GM19324 (cell line): Measurements from ENCODE around the gene GORASP2.

Experiments
- ATAC-seq: cut with Tn5 transposase; IDR thresholded peaks from one replicate; pipeline ENCODE4 v1.9.1; 2021; ENCODE audit warnings: mild to moderate bottlenecking, moderate library complexity; ENCODE audit not compliant: unreplicated experiment, low FRiP score

Gene GORASP2

DNA sequence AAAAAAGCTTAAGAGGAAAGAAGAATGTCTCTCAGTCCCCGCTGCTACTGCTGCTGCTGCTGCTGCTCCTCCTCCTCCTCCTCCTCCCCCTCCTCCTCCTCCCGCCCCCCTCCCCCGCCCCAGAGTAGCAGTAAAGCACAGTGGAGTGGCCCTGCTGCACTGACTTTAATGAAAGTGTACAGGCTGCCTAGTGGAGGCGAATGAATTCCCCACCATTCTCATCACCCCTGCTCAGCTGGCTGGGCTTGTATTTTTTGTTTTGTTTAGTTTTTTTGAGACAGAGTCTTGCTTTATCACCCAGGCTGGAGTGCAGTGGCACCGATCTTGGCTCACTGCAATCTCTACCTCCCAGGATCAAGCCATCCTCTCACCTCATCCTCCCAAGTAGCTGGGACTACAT, 34.3 kb downstream of the GORASP2 start:
- no peak for ATAC-seq

DNA sequence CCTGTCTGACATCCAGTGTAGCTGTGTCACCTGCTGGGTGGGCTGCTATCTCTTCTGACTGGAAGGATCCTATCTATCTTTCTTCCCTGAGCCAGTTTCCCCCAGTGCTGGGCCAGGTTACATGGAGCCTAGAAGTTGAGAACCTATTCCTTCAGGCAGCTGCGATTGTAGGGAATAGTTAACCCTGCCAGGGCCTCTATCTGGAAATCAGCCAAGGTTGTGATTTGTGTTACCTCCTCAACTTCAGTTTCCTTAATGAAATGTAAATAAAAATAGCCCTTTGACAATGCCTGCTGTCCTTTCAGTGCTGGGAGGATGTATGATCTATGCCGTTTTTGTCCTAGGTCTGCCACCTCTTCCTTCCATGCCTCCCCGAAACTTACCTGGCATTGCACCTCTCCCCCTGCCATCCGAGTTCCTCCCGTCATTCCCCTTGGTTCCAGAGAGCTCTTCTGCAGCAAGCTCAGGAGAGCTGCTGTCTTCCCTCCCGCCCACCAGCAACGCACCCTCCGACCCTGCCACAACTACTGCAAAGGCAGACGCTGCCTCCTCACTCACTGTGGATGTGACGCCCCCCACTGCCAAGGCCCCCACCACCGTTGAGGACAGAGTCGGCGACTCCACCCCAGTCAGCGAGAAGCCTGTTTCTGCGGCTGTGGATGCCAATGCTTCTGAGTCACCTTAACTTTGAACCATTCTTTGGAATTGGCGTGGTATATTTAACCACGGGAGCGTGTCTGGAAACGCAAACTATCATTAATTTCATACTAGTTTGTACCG, 36.6 kb downstream of the GORASP2 start:
- no peak for ATAC-seq

DNA sequence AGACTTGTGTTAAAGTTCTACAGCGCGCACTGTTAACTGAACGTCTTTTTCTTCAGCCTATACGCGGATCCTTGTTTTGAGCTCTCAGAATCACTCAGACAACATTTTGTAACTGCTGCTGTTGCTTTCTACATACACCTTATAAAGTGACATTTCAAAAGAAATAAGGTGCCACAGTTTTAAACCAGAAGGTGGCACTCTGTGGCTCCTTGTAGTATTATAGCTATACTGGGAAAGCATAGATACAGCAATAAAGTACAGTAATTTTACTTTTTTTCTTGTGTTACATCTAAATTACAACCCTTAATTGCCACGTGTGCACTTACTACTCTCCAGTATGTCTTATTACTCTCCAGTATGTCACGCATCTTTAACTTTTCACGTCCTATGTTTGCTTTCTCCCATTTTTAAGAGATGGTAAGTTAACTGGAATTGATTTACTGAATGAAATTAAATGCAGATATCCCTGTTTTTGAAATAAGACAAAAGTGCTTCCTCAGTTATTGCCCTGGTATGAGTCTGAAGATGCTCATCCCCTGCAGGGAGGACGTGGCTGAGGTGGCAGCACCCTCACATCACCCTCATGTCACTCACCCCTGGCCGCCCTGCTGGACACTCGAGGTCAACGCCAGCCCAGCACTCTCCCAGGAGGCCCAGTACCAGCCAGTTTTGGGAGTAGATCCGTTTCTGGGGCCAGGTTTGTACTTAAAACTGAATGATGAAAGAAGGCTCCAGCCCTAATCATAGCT, 37.8 kb downstream of the GORASP2 start:
- ATAC-seq, result no peak

DNA sequence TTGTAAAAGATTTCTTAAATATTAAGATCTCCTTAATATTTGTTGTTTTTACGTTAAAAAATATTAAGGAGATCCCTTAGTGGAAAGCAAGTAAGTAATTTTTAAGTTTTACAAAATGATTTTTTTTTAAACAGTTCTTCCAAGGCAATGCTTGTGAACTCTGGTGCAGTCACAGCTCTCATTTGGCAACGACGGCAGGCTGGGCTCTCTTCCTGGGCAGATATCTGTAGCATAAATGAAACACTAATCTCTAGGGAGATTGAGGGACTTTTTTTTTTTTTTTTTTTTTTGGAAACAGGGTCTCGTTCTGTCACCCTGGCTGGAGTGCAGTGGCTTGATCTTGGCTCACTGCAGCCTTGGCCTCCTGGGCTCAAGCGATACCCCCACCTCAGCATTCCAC, 38.5 kb downstream of the GORASP2 start:
- no peak for ATAC-seq

DNA sequence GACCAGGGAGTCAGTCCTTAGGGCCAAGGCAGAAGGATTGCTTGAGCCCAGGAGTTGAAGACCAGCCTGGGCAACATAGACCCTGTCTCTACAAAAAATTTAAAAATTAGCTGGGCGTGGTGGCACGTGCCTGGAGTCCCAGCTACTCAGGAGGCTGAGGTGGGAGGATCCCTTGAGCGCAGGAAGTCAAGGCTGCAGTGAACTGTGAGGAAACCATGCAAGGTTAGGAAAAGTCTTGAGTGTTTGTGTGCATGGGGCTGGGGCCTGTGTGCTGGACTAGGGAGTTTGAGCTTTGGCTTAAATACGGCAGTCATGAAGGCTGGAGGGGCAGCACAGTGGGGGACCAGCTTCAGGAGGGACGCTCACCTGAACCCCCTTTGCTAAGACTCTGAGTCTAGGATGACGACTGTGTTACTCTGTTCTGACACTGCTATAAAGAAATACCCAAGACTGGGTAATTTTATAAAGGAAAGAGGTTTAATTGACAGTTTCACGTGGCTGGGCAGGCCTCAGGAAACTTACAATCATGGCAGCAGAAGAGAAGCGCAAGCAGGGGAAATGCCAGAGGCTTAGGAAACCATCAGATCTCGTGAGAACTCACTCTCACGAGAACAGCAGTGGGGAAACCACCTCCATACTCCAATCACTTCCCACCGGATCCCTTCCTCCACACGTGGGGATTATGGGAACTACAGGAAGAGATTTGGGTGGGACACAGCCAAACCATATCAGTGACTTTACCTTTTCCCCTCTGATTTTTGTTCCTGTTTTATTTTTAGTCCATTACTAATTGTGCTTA, 39.4 kb downstream of the GORASP2 start:
- no peak for ATAC-seq

DNA sequence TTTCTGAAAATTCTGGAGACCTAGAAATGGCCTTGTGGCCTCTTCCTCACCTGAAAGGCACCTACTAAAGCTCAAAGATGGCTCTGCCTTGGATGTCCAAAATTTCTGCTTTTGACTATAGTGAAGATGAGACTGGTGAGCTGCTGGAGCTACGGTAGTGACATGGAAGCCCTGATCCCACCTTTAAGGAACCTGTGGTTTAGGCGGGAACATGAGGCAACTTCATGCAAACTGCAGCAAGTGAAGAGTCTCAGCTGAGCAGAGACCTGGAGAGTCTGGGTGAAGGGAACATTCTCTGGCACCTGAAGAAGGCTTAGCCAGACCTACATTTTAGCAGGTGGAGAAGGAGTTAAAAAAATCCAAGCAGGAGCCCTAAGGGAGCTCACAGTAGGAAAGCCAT, 40.0 kb downstream of the GORASP2 start:
- no peak for ATAC-seq

DNA sequence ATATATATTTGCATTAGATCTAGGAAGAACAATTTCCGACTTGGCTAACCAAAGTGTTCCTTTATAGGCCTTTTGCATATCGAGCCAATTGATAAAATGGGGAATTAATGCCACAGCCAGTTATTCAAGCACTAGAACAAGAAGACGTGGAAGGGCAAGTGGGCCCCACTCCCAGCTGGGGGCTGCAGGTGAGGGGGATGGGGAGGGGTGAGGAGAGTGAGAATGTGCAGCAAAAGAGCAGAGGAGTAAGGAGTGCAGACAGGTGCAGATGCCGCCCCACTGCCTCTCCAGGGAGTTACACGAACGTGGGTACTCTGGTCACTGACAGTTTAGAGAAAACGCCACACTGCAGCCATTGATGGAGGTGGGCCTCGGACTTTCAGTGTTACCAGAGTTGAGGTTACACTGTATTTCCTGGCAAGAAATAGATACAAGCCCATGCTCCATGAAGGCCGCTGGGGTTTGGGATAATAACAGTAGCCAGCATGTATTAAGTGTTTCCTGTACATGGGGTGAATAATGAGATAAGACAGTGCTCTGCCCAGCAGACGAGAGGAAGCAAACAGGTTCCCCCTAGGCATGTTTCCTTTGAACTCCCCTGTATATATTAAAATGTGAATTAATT, 40.9 kb downstream of the GORASP2 start:
- ATAC-seq, result no peak

DNA sequence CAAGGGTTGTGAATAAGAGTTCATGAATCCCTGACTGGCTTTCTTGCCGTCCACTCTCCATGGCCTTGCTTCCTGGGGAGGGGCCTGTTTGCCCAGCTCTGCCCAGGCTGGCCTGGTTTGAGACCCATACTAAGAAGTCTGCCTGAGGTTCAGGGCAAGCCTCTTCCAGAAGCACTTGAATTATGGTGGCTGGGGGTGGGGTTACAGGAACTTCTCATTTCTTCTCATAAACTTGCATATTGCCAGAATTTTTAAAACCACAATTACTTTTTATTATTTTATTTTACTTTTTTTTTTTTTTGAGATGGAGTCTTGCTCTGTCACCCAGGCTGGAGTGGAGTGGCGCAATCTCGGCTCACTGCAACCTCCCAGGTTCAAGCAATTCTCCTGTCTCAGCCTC, 42.0 kb downstream of the GORASP2 start:
- ATAC-seq, result no peak

DNA sequence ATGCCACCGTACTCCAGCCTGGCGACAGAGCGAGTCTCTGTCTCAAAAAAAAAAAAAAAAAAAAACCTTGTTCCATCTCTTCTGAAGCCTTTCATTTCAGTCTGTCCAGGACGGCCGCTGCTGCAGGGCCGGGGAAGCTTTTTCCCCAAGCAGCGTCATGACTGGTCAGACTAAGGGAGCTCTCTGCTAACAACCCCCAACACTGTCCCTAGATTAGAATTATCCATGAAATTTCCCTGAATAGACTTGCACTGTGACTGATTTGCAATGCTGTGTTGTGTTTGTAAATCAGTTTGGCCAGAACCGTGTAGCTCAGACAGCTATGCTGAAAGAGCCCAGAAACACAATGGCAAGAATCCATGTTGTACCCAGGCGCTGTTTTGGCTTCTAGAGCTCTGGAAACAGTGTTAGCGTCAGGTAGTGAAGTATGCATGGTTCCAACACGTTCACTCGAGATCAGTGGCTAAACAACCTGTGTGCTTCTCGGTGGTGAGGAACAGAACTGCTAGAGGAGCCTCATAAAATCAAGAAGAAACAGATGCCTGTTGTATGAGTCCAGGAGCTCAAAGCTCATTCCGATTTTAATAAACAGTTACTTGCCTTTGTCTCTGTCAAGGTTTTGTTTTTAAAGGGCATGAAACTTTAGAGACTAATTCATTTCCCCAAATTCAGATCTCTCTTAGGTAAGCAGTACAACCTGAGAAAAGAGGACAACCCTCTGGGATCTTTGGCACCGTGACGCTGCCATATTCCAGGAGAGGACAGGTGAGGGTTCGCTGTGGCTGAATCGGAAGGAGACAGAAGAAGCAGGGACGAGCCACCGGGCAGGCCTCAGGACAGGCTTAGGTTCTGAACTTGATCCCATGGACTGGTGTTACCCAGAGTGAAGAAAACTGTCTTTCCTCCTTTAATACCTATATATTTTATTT, 43.5 kb downstream of the GORASP2 start:
- ATAC-seq, result no peak

DNA sequence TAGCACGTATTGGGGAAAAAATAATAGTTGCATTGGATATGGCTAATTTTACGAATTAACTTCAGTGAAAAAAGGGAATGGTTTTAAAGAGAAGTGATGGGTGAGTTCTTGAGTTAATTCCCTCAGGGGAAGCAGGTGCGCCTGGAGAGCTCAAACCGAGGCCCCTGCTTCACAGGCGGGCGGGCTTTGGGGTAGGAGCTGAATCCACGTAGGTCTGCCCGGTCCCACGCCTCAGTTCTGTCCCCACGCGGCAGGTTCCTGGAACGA, 44.1 kb downstream of the GORASP2 start:
- ATAC-seq, result no peak

DNA sequence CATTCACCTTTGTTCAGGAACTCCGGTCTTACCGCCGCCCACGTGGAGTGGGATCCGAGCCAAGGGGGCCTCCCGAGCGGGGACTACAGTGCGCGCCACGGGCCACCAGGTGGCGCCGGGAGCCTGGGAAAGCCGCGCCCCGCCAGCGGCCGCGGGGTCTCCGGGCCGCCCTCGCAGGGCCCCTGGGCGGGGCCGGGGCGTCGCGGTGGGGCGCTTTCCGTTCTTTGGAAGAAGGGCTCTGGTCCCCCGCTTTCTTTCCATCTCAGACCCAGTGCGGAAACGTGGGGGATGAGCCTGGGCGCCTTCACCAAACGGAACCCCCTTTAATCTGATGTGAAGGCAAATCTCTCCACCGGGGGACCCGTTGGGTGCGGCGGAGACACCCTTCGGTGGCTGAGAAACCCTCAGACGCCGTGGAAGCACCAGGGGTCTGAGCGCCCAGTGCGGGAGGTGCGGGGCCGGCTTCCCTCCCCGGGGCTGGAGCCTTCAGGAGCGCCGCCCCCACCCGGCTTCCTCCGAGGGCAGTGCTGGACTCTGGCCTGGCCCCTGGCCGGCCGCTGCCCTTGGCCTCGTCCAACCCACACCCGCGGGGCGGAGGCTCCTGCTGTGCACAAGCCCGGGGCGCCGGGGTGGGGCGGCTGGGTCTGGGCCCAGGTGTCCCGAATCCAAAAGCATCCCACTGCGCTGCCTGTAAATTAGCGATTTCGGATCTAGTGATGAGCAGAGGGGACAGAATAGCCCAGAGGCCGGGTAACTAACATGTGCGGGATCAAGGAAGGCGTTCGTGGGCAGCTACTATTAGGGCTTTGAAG, 44.6 kb downstream of the GORASP2 start:
- peak; percentile 96 for ATAC-seq

DNA sequence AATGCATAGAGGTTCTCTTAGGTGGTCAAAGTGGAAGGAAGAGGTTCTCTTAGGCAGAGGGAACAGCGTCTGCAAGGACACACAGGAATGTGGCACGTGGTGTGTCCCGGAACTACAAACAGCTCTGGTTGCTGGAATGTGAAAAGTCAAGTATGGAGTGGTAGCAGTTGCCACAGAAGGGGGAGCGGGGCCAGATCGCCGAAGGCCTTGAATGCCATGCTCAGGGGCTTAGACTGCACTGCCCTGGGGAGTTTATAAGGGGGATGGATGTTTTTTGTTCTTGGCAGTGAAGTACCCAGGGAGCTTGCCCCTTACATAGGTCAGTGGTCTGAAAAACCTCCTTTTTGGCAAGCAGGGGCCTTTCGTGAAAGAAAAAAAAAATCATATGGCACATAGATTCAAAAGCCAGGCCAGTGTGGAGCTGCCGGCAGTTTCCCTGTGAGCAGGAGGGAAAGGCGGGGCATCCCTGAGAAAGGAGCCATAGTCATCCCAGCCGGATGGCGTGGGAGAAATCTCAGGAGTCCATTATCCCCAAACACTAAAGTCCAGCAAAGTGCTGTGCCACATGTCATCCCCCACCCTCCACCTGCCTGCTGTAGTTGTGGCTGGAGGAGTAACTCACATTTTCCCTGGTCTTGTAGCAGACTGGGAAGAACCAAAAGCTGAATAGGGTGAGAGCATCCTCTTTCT, 45.4 kb downstream of the GORASP2 start:
- ATAC-seq, result no peak

DNA sequence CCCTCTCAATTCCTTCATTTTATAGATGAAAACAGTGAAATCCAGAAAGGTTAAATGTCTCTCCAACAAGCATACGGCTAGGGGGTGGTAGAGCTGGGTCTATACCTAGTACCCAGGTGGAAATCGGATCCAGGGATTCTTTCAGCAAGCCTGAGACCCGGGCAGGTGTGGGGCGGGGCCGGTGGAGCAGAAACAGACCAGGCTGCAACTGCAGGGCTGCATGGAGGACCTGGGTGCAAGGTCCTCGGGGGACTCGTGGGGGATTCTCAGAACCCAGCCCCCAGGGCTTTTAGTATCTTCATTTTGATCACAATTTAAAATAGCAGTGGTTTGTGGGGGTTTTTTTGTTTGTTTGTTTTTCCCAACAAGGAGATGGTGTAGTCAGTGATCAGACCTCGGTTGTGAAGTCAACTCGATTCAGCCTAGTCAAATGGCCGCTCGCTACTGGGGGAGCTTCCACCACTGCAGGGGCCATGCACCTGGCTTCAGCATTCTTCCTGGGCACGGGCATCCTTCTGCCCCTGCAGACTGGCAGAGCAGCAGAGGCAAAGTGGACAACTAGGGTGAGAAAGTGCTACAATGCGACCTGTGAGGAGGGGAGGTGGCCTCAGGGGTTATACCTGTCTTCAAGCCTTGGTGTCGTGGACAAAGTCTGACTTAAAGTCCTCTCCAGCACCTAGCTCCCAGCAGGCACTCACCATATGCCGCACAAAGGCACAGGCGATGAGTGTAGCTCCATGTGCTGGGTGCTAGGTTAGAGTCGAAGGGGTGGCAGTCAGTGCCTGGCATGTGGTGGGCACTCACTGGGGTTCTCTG, 46.3 kb downstream of the GORASP2 start:
- no peak for ATAC-seq

DNA sequence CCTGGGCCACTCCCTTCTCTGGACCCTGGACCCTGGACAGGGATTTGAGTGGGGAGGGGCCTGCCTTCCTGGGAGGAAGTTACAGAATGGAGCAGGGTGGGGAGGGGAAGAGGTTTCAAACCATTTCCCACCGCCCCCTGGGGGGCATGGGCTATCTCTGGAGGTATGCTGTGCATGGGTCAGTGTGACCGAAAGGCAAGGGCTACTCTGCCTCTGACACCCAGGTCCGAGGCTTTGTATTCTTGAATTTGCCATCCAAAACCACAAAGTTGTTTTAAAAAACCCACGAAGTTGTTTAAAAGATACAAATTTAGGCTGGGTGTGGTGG, 46.9 kb downstream of the GORASP2 start:
- no peak for ATAC-seq

DNA sequence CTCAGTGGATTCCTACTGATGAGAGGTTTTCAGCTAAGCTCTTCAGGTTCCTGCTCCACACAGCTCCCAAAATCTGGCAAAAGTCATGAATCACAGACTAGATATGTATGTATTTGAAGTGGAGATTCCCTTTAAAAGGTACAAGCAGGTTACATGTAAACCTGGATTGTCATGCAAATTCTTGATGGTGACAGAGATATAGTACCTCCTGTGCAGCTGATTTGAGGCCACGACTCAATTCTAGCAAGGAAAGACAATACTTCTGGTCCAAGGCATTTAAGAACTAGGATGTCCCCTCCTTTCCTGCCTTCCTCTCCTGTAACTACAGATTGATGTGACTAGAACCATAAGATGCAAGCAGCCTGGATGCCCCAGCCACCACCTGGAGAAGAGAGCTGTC, 55.0 kb downstream of the GORASP2 start:
- ATAC-seq, result no peak

DNA sequence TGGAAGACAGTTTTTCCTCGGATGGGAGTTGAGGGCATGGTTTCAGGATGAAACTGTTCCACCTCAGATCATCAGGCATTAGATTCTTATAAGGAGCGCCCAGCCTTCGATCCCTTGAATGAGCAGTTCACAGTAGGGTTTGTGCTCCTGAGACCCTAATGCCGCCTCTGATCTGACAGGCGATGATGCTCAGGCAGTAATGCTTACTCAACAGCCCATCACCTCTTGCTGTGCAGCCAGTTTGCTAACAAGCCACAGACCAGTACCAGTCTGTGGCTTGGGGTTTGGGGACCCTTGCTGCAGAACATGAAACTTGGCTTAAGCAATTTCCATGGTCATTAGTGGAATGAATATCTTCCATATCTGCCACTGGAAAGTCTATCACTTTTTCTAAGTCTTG, 56.4 kb downstream of the GORASP2 start:
- no peak for ATAC-seq

DNA sequence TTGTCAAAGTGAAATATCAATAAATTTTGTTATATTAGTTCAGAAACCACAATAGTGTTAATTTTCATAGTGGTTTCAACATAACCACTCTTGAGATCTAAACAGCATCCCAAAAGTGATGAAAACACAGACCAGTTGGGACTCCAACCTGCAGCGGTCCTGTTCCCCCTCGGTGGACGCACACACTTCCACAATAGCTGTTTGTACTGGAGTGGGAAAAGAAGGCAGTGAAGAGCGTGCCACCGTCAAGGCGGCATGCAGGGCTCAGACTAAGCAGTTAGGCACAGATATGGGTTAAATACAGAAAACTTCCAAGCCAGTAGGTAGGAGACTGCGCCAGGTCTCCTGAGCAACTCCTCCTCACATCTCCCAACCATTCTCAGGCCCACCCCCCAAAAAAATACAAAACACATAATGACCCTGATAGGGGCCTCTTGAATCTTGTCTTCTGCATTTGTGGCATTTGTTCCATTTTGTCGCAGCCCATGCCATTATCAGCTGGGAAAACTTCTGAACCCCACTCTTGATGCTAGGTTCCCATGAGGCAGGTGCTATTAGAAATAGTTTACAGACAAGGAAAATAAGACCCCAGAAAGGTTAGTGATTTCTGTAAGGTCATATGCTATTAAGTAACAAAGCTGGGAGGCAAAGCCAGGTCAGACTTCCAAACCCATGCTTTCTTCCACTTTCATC, 57.7 kb downstream of the GORASP2 start:
- ATAC-seq, result no peak
